Central memory CD4-positive, alpha-beta T cell (primary cell): ENCODE results near the gene IQGAP3.

Experiments used
- DNase-seq: peaks from one replicate; pipeline ENCODE4 v3.0.0; 2022

IQGAP3 gene

GRCh38 chr1:156495401-156496140 lies 76.8 kb downstream of the IQGAP3 start:
- no peak for DNase-seq

- no peak for DNase-seq
These were observed 78.0 kb downstream of the IQGAP3 start for GRCh38 chr1:156494309-156494895.

- DNase-seq, result no peak
These were observed 78.6 kb downstream of the IQGAP3 start for GRCh38 chr1:156493742-156494141.

GRCh38 chr1:156493154-156493631 lies 79.2 kb downstream of the IQGAP3 start:
- no peak for DNase-seq

DNA sequence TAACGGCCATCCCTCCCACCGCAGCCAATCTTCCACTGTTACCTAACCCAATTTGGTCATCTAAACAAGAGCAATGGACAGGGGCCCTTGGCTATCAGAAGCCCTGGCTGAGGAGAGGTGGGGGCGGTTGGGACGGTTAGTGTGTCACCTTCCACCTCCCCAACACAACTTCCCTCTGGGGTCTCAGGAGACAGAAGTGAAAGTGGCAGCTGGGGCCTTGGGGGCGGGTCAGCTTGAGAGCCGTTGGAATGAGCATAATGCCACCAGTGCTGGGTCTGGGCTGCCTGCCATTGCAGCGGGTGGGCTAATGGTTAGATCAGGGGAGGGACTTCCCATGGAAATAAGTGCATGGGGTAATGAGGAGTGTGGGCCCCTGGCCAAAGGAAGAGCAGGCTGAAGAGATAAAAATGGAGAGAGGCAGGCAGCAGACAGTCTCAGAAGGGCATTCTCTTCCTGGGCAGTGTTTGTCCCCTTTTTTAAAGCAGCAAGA lies 79.7 kb downstream of the IQGAP3 start:
- DNase-seq, result no peak

GRCh38 chr1:156492013-156492590 lies 80.3 kb downstream of the IQGAP3 start:
- no peak for DNase-seq

GRCh38 chr1:156491151-156491949 lies 81.0 kb downstream of the IQGAP3 start:
- DNase-seq, result no peak

DNA sequence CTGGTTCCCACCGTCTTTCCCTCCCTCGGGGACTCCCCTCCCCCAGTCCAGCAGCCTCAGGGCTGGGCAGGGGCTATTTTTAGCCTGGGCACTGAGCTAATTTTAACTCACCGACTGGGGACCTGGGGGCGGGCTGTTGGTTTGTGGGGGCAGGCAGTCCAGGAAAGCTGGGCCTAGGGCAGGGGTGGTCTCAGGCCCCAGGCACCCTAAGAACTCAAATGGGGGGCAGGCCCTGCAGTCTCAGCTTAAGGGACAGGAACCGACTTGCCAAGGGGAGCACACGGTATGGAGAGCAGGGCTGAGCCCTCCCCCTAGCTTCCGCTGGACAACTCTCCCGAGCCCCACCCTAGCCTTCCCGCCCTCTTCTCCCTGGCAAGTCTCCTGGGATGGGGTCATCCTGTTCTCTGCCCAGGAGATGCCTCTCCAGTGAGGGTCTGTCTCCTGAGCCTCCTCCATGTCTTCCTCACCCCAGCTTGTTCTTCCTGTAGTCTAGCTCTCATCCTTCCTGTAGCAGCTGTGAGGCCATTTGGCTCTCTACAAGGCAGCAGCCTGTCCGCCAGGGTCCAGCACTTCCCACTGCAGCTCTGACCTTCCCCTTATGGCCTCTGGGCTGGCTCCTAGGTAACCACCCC lies 81.8 kb downstream of the IQGAP3 start:
- no peak for DNase-seq

DNA sequence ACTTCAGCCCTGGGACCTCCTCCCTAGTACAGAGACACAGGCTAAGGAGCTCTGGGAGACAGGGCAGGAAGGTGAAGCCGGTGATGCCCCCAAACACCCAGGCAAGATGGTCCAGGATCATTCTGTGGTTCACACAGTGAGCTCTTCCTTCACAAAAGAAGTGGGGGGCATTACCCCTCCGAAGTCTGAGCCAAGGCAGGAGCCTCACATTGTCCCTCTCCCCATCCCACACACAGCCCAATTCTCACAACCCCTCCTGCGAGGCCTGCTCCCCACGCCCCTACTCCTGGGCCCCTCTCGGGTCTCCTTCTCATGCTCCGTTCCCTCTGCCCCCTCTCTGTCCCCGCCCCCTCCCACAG lies 82.5 kb downstream of the IQGAP3 start:
- no peak for DNase-seq

GRCh38 chr1:156489166-156489934 lies 83.0 kb downstream of the IQGAP3 start:
- DNase-seq, result peak; percentile 39

- no peak for DNase-seq
These were observed 83.7 kb downstream of the IQGAP3 start for GRCh38 chr1:156488566-156489165.

DNA sequence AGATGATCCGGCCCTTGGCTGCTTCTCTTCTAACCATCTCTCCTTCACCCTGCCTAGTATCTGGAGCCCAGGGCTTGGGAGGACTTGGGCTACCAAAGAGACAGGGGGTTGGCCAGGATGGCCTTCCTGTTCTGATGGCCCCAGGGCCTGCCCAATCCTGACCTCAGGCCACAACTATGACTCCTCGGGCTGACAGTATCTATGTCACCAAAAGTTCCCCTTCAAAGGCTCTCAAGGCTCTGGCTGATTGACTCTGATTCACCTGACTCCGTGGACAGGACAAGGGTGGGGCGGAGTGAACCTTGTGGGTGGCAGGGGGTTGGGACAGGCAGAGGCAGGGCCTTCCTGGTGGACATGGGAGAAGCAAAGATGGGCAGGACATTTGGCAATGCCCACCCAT lies 84.5 kb downstream of the IQGAP3 start:
- DNase-seq, result no peak

GRCh38 chr1:156486421-156487344 lies 85.7 kb downstream of the IQGAP3 start:
- DNase-seq, result no peak

- DNase-seq, result no peak
These were observed 86.4 kb downstream of the IQGAP3 start for GRCh38 chr1:156485984-156486383.

- no peak for DNase-seq
These were observed 87.8 kb downstream of the IQGAP3 start for GRCh38 chr1:156484480-156485058.

DNA sequence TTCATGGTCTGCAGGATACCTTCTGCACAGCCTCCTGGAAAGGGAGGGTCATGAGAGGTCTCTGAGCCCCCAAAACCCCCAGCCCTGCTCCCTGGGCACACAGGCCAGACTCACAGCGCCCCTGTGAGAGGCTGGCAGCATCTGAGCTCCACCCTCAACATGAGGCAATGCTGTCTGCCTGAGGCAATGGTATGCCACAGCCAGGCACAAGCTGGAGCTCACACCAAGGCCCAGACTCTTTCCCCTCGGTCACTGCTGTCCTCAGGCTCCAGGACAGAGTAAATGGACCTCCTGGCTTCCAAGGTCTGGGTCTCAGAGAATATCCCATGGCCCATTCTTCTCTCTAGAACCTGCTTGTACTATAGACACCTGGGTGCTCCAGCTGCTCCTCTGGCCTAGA lies 89.0 kb downstream of the IQGAP3 start:
- no peak for DNase-seq

- DNase-seq, result no peak
These were observed 90.1 kb downstream of the IQGAP3 start for GRCh38 chr1:156482276-156482675.

GRCh38 chr1:156481527-156481926 lies 90.8 kb downstream of the IQGAP3 start:
- DNase-seq, result peak; percentile 28

GRCh38 chr1:156480411-156481192 lies 91.8 kb downstream of the IQGAP3 start:
- DNase-seq, result peak; percentile 78
